Muscle of leg (tissue), 11 donors: Measurements from ENCODE around the gene VPS41. TPM values are rescaled to one million over a fixed set of nuclear protein-coding genes. Genes with fewer than 3 reads are reported as not detected.

Source experiments
- DNase-seq: peaks from one replicate; pipeline ENCODE4 v3.0.0; 2013
- H3K27ac ChIP-seq: one replicate; pipeline ENCODE4 v1.5.1; 2013; ENCODE audit warnings: mild to moderate bottlenecking, low read length, control low read depth
- H3K27me3 ChIP-seq: one replicate; pipeline ENCODE4 v1.6.1; 2013; ENCODE audit warnings: low read length; ENCODE audit not compliant: control insufficient read depth, insufficient read depth
- H3K36me3 ChIP-seq: one replicate; pipeline ENCODE4 v1.6.1; 2013; ENCODE audit warnings: low read length; ENCODE audit not compliant: control insufficient read depth, insufficient read depth
- H3K4me1 ChIP-seq: one replicate; pipeline ENCODE4 v1.6.1; 2013; ENCODE audit warnings: low read length; ENCODE audit not compliant: control insufficient read depth, insufficient read depth
- H3K4me3 ChIP-seq: one replicate; pipeline ENCODE4 v1.5.1; 2013; ENCODE audit warnings: low read length, control low read depth
- H3K9me3 ChIP-seq: replicated peaks from 2 replicates; pipeline ENCODE4 v1.6.1; 2013; ENCODE audit warnings: low read depth, low read length; ENCODE audit not compliant: control insufficient read depth
- WGBS: methylation state at CpG from one replicate; pipeline ENCODE4 v1.1.5; 2013; ENCODE audit warnings: missing lambda C conversion rate; ENCODE audit not compliant: insufficient coverage; 5-methylcytosine and 5-hydroxymethylcytosine counted together
- polyA plus RNA-seq, 8 donors: library from polyadenylated mRNA; unstranded; fragments of 120-200 nt; gene quantifications; one replicate each; pipeline versions ENCODE4 v1.2.1 to v1.2.3, GENCODE V29; 2013; ENCODE audit warnings: inconsistent platforms in 1 of 8, low replicate concordance in 1 of 8; ENCODE audit not compliant: insufficient read length in 8 of 8, insufficient read depth in 1 of 8
- total RNA-seq: library from RNA; stranded (reverse); fragments of 120-200 nt; gene quantifications from one replicate; pipeline ENCODE4 v1.2.4, GENCODE V29; 2013

The VPS41 gene
- total and polyA plus RNA-seq, 9 donors: 25.7 to 40.7 (median 32.6) TPM

DNA sequence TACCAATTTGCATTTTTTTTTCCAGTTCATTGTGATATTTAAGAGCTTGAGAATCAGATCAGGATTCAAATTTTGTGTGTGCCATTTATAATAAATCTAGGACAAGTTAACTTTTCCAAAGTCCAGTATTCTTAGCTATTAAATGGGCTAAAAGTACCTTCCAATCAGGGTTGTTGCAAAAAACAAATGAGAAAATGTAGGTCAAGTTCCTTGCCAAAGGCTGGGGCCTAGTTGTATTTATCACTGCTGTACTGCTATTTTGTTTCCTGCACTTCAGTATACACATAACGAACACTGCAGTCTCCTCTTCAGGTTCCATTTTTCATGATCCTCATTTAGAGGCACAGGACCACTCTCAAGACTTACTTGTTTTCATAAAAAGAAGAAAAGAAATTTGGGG is 7.4 kb upstream of the VPS41 start:
- no peaks in the 10 kb centered on the region for H3K36me3 ChIP-seq
- no peak overlapping the region for H3K27ac ChIP-seq
- H3K9me3 ChIP-seq: no peaks in the 10 kb centered on the region
- no peaks in the 10 kb centered on the region for H3K4me1 ChIP-seq
- DNase-seq: no peak
- H3K4me3 ChIP-seq: no peak overlapping the region
- H3K27me3 ChIP-seq: no peaks in the 10 kb centered on the region
- no CpG with 5 or more reads among the region's 1 CpG for WGBS

DNA sequence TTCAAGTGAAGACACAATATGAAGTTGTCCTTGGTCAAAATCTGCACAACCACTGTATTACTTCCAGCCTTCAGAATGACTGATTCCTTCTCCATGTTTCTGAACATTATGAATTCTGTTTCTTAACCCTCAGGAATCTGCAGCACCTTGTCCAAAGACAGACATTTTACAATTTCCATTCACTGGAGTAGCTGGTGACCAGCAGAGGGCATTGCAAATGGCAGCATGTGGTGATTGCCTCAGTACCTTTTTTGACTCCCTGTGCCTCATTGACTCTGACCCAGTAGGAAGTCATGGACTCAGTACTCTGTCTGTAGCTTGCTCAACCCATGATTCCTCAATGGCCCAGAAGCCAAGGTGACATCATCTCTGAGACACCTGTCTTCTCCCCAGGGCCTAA is 879 bp upstream of the VPS41 start:
- H3K9me3 ChIP-seq: no peaks in the 10 kb centered on the region
- no peak overlapping the region for H3K4me3 ChIP-seq
- H3K27ac ChIP-seq: no peak overlapping the region
- H3K27me3 ChIP-seq: no peaks in the 10 kb centered on the region
- no peaks in the 10 kb centered on the region for H3K4me1 ChIP-seq
- H3K36me3 ChIP-seq: no peaks in the 10 kb centered on the region
- DNase-seq: no peak

DNA sequence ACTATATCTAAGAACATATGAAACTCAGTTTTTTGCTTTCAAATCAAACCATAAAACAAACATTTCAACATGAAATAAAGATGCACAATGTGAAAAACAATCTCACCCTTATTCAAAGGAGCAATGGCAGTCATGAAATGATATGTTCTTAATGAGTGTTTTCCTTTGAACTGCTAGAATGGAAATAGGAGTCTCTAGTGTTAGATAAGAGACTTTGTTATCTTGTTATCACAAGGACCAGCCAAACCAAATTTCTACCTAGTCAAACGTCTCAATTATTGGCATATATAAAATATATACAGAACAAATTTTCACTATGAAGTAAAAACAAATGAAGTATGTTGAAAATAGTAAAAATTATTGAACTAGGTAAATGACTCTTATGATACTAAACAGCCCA is 1.2 kb downstream of the VPS41 start:
- Histone ChIP-seq H3K27me3 (no peaks in the 10 kb centered on the region), H3K36me3 (no peaks in the 10 kb centered on the region), H3K4me3 (no peak overlapping the region), H3K4me1 (no peaks in the 10 kb centered on the region), H3K27ac (no peak overlapping the region), H3K9me3 (no peaks in the 10 kb centered on the region)
- WGBS: no CpG with 5 or more reads among the region's 1 CpG
- no peak for DNase-seq

DNA sequence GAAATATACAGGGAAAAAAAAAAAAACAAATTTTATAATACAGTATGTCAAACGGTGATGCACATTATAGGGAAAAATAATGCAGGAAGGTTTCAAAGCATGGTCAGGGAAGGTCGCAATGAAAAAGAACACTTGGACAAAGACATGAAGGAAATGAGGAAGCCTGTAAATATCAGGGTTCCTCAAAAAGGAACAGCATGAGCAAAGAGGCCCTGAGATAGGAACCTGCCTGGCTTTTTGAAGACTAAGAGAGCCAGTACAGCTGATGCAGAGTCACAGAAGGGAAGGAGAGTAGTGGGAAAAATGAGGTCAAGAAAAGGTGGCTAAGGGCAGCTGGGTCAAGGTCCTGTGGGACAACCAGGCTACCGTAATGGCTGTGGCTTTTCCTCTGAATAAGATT is 1.9 kb downstream of the VPS41 start:
- Histone ChIP-seq H3K4me1 (no peaks in the 10 kb centered on the region), H3K27me3 (no peaks in the 10 kb centered on the region), H3K9me3 (no peaks in the 10 kb centered on the region), H3K36me3 (no peaks in the 10 kb centered on the region), H3K4me3 (no peak overlapping the region), H3K27ac (no peak overlapping the region)
- WGBS: 74% methylated on average over 2 of the region's 3 CpGs
- DNase-seq: no peak

DNA sequence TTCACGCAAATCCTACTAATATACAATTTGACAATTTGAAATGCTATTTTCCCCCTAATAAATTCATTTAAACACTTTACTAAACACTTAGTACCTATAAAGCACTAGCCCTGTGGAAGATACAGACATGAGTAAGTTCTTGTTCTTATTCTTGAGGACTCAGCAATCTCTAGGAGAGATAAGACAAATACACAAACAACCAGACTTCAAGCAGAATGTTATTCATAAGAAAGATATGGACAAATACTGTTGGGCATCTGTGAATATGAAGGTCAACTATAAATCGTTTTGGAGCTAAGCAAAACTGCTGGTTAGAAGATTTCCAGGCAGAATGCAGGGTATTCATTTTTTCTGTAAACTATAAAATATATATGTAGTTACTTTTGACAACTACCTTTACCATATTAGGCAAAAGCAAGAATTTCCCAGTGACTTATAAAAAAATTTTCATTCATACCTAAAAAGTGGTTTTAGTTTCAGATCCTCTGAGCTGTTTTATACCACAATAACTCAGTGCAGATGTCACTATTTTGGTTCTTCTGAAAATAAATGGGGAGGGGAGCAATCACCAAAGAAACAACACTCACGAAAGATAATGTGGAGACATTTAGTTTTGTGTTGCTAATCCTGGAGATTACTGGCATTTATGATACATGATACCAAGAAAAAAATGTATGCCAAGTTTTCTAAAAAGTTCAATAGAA is 3.8 kb downstream of the VPS41 start:
- Histone ChIP-seq H3K9me3 (no peaks in the 10 kb centered on the region), H3K4me3 (no peak overlapping the region), H3K27me3 (no peaks in the 10 kb centered on the region), H3K27ac (no peak overlapping the region), H3K4me1 (no peaks in the 10 kb centered on the region), H3K36me3 (no peaks in the 10 kb centered on the region)
- WGBS: no CpG with 5 or more reads among the region's 3 CpGs
- DNase-seq: no peak

DNA sequence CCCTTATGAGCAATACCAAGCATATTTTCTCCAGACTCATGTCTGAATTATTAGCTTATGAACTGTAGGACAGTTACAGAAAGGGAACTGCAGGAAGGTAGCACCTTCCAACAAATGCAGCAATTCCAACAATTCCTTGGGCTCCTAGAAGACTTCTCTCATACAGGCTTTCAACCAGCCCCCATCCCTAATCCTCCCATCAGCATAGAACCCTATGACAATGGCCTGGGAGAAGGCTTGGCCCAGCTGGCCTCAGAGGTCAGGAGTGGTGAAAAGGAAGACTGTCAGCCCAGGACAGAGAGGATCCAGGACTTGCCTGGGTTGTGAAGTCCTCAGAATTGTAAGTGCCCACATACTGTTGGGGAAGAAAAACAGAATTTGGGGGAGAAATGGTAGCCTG is 5.9 kb downstream of the VPS41 start:
- no peaks in the 10 kb centered on the region for H3K4me1 ChIP-seq
- no peaks in the 10 kb centered on the region for H3K27me3 ChIP-seq
- H3K4me3 ChIP-seq: no peak overlapping the region
- H3K27ac ChIP-seq: no peak overlapping the region
- peaks cover 2% of the 10 kb centered on the region for H3K36me3 ChIP-seq
- H3K9me3 ChIP-seq: no peaks in the 10 kb centered on the region
- DNase-seq: no peak

DNA sequence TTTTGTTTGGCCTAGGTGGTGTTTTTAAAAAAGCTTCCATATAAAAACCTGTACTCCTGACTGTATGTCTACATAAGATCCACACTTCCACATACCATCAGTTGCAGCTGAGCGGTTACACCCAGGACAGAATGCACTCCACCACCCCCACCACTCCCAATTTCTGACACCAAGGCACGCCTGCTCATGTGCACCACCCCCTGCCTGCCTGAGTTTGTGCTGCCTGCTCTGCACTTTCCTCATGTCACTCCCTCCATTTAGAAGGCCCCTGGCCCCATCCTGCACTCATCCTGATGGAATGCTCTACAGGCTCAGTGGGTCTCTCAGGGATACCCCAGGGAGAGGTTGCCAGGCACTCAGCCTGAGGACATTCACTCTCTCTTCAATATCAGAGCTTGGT is 6.5 kb downstream of the VPS41 start:
- Histone ChIP-seq H3K36me3 (peaks cover 2% of the 10 kb centered on the region), H3K27me3 (no peaks in the 10 kb centered on the region), H3K27ac (no peak overlapping the region), H3K4me1 (no peaks in the 10 kb centered on the region), H3K4me3 (no peak overlapping the region), H3K9me3 (no peaks in the 10 kb centered on the region)
- WGBS: 87% methylated on average over 2 of the region's 2 CpGs
- DNase-seq: no peak

DNA sequence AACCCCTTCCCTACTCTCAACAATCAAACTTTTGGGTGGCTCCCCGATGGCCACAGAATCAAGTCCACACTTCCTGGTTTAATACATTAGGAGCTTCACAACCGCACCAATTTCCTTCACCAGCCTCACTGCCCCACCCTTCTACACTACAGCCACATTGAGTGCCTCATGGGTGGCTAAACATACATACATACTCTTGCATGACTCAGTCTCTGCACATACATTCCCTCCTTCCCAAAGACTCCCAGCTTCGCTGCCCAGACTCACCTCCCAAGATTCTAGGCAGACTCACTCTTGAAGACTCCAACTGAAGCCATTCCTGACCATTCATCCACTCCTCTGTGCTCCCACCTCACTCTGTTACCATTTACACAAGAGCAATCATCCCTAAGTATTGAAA is 15.9 kb downstream of the VPS41 start:
- H3K4me1 ChIP-seq: no peaks in the 10 kb centered on the region
- H3K27ac ChIP-seq: no peak overlapping the region
- DNase-seq: no peak
- no peak overlapping the region for H3K4me3 ChIP-seq
- H3K36me3 ChIP-seq: peaks cover 11% of the 10 kb centered on the region
- 94% methylated on average over 3 of the region's 3 CpGs for WGBS
- H3K9me3 ChIP-seq: peaks cover 11% of the 10 kb centered on the region
- H3K27me3 ChIP-seq: no peaks in the 10 kb centered on the region

DNA sequence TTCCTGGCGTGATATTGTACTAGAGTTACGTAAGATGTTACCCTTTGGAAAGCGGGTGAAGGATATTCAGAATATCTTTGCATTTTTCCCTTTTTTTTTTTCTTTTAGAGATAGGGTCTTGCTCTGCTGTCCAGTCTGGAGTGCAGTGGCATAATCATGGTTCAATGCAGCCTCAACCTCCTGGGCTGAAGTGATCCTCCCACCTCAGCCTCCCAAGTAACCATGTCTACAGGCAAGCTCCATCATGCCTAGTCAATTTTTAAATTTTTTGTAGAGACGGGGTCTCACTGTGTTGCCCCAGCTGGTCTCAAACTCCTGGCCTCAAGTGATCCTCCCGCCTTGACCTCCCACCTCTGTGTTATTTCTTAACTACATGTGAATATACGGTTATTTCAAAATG is 18.4 kb downstream of the VPS41 start:
- DNase-seq: no peak
- Histone ChIP-seq H3K9me3 (peaks cover 16% of the 10 kb centered on the region), H3K36me3 (peaks cover 6% of the 10 kb centered on the region), H3K4me3 (no peak overlapping the region), H3K27me3 (no peaks in the 10 kb centered on the region), H3K4me1 (no peaks in the 10 kb centered on the region), H3K27ac (no peak overlapping the region)
- no CpG with 5 or more reads among the region's 6 CpGs for WGBS

DNA sequence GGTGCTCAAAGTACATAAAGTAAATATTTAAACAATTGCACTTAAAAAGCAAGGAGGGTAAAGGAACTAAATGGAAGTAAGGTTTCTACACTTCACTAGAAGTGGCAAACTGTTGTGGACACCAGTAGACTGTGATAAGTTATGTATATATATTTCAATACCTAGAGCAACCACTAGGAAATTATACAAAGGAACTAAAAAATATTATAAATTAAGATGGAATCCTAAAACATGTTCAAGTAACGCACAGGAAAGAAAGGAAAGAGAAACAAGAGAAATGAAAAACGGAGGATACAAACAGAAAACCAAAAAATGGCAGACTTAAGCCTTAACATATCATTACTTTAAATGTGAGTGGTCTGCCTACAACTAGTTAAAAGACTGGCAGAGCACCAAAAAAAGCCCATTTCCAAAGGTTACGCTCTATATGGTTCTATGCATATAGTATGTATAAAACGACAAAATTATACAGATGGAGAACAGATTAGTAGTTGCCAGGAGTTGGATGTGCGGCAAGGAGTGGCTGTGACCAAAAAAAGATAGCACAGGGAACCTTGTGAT is 19.0 kb downstream of the VPS41 start:
- DNase-seq: no peak
- WGBS: 84% methylated on average over 2 of the region's 5 CpGs

DNA sequence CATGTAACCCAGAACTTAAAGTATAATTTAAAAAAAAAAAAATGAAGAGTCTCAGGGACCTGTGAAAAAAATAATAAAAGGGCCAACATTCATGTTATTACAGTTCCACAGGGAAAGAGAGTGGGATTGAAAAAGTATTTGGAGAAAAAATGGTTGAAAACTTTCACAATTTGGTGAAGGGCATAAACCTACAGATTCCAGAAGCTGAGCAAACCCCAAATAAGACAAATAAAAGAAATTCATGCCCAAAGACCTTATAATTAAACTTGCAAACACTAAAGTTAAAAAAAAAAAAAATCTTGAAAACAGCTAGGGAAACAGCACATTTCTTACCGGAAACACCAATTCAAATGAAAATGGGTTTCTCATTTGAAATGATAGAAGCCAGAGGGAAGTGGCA is 19.9 kb downstream of the VPS41 start:
- WGBS: no CpG with 5 or more reads among the region's 1 CpG
- Histone ChIP-seq H3K4me1 (no peaks in the 10 kb centered on the region), H3K27me3 (no peaks in the 10 kb centered on the region), H3K4me3 (no peak overlapping the region), H3K36me3 (peaks cover 3% of the 10 kb centered on the region), H3K27ac (no peak overlapping the region), H3K9me3 (peaks cover 16% of the 10 kb centered on the region)
- DNase-seq: no peak

More for the DNA sequence above, 19.0 kb downstream of the VPS41 start:
- H3K27ac ChIP-seq: no peak overlapping the region
- H3K4me3 ChIP-seq: no peak overlapping the region
- no peaks in the 10 kb centered on the region for H3K4me1 ChIP-seq
- peaks cover 3% of the 10 kb centered on the region for H3K36me3 ChIP-seq
- no peaks in the 10 kb centered on the region for H3K27me3 ChIP-seq
- peaks cover 16% of the 10 kb centered on the region for H3K9me3 ChIP-seq
